Stimulated activated CD8-positive, alpha-beta memory T cell treated with anti-CD3 and anti-CD28 coated beads, Interleukin-12 subunit alpha, Interleukin-12 subunit beta, amount 100 ng/mL, for 24 hours (primary cell): ENCODE data around the gene SPTSSB.

ENCODE experiments used
- DNase-seq: peaks from one replicate; pipeline ENCODE4 v3.0.0-alpha.2; 2020; ENCODE audit errors: extremely low read depth

Gene SPTSSB

GRCh38 chr3:161339517-161340500 lies 31.5 kb downstream of the SPTSSB start:
- no peak for DNase-seq

DNA sequence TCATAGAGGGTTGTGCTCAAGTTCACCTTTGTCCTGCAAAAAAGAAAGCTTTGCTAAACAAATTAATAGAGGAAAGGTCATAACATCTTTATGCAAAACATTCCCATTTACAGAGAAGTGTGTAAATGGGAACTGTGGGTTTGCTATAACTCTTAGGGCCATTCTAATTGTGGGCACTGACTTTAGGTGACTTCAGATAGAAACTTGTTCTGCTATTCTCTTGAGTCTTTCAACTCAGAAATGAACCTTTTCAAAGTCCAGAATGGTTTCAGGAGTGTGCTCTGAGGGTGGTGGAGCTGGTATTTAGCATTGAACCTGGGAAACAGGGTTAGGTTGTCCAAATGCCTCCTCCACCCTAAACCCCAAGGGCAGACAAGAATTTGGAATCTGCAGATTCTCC lies 34.0 kb downstream of the SPTSSB start:
- no peak for DNase-seq

- no peak for DNase-seq
These were observed 34.7 kb downstream of the SPTSSB start for GRCh38 chr3:161336661-161337060.

DNA sequence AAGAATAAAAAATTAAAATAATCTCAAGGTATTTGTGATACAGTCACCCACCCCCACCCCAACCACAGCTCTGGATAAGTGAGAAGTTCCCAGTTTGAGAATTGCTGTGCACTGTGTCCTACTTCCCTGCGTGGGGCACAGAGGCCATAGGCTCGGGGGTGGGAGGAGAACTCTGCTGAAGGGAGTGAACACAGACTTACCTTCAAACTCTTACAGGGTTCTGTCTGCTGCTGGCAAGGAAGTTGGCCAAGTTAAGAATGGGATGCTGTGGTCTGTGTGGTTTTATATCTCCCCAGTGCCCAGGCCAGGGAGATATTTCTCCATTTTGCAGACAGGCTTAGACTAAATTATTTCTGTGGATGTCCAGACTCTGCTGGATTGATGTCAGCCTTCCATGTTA lies 37.6 kb downstream of the SPTSSB start:
- no peak for DNase-seq

- no peak for DNase-seq
These were observed 38.5 kb downstream of the SPTSSB start for GRCh38 chr3:161332792-161333191.

- DNase-seq, result no peak
These were observed 46.3 kb downstream of the SPTSSB start for GRCh38 chr3:161325059-161325458.

GRCh38 chr3:161323926-161324621 lies 47.2 kb downstream of the SPTSSB start:
- DNase-seq, result no peak

DNA sequence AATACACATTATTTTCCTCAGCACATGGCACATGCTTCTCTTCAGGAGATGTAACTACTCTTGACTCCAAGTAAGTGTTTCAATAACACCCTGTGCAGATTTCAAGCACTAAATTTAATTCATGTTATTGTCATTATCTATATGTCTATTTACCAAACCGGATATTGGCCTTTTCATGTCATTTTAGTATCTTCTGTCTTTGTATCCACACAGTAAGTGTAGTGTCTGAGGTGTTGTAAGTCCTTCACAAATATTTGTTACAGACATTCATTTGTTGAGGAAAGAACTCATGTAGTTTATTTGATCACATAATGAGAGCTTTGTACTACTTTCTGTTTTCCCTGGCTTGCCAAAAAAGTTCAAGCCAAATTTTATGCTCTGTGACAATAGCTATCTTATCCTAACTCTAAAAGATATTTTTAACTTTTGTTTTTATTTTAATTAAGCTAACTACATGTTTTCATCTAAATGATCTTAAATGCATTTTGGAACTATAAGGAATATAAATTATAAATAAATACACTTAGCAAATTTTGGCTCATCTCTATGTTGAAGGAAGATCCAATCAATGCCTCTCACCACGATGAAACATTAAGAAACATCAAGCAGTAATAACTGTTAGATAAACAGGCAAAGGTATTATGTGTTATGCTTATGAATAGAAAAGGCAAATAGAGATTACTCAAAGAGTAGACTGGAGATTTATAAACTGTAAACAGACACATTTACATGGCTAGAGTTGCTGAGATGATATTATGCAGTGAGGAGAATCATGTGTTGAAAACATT lies 48.3 kb downstream of the SPTSSB start:
- DNase-seq, result no peak

- DNase-seq, result no peak
These were observed 50.5 kb downstream of the SPTSSB start for GRCh38 chr3:161320837-161321236.

- DNase-seq, result no peak
These were observed 51.5 kb downstream of the SPTSSB start for GRCh38 chr3:161319867-161320266.

- no peak for DNase-seq
These were observed 54.2 kb downstream of the SPTSSB start for GRCh38 chr3:161317077-161317476.

- DNase-seq, result no peak
These were observed 55.2 kb downstream of the SPTSSB start for GRCh38 chr3:161316006-161316689.

- DNase-seq, result no peak
These were observed 56.4 kb downstream of the SPTSSB start for GRCh38 chr3:161314836-161315395.

- DNase-seq, result no peak
These were observed 60.5 kb downstream of the SPTSSB start for GRCh38 chr3:161310649-161311423.

- DNase-seq, result no peak
These were observed 66.0 kb downstream of the SPTSSB start for GRCh38 chr3:161305095-161305991.

GRCh38 chr3:161296814-161297213 lies 74.5 kb downstream of the SPTSSB start:
- no peak for DNase-seq

GRCh38 chr3:161295325-161295724 lies 76.0 kb downstream of the SPTSSB start:
- no peak for DNase-seq
